ENCODE data around the gene CCNJL. TPM values are rescaled to one million over a fixed set of nuclear protein-coding genes. Genes with fewer than 3 reads are reported as not detected.
"Not testable (repeated sequence)": the region's sequence is repeated elsewhere in the genome, so short reads cannot be mapped to it uniquely, and the experiment has no call there.

The CCNJL gene
- polyA plus RNA-seq, 5 donors = 7.9 to 12.7 (median 9.6) TPM

DNA sequence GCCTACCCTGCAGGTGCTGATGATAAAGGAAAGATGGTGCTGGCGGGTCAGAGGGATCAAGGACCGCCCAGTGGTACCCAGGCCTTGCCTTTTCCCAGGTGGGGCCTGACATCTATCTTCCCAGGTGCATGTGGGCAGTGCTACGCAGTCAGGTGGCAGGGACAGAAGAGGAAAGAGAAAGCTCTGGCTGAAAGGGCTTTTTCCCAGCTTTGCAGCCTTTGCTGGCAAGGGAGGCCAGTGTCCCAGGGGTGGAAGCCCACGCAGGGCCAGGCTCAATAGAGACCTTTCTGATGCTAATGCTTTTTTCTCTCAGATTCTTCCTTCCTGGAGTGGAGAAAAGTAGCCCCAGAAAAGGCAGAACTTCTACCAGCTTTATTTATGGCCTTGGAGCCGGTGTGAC, 46.3 kb downstream of the CCNJL start:
- no peak for DNase-seq

DNA sequence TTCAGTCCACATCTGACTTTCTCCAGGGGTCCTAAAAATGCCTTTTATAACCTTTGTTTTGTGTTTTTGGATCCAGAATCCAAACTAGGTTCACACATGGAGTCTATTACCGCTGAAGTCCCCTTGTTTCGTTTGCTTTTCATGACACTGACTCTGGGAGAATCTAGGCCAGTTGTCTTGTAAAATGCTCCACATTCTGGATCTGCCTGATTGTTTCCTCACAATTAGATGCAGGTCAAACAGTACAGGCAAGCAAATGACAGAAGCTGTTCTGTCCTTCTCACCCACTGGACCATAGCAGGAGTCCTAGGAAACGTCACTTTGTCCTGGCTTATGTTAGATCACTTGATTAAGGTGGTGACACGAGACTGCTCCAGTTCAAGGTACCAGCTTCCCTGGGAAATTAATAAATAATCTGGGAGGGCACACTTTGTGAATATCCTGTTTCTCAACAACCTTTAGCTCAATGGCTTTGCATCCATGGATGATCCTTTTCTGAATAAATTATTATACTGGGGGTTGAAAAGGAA, 49.0 kb downstream of the CCNJL start:
- no peak for DNase-seq

DNA sequence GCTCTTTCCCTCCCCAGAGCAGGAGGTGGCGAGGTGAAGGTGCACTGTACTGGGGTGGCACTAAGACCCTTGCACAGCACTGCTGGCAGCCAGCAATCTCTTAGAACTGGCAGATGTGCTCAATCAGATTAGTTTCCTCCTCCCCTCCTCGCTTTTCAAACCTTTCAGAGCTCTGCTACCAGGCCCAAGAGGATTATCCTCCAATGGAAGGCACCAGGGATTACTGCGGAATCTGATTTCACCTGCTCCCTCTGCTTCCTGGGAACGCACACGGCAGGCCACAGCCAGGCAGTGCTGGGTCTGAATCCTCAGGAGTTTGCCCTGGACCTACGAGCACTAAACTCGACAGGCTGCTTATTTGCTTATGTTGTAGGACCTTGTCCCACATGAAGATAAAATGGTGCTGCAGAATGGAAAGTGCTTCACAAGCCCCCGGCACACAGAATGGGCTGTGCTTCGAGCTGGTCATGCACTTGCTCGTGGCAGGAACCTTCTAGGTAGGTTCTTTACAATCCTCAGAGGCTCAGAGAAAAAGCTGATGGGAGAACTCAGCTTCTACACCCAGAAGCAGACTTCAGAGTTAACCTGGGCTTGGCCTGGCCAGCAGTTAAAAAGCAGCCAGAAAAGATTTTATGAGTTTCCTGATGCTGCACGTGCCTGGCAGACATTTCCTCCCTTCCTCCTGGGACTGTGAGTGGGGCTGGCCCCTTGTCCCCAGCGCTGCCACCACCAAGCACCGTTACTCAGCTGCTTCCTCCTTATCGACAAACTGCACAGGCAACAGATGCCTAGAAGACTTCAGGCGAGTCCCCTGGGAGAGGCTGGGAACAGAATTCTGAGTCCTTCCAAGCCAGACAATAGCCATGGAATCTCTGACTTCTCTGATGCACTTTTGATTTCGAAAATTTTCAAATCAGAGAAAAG, 50.0 kb downstream of the CCNJL start:
- DNase-seq = no peak

DNA sequence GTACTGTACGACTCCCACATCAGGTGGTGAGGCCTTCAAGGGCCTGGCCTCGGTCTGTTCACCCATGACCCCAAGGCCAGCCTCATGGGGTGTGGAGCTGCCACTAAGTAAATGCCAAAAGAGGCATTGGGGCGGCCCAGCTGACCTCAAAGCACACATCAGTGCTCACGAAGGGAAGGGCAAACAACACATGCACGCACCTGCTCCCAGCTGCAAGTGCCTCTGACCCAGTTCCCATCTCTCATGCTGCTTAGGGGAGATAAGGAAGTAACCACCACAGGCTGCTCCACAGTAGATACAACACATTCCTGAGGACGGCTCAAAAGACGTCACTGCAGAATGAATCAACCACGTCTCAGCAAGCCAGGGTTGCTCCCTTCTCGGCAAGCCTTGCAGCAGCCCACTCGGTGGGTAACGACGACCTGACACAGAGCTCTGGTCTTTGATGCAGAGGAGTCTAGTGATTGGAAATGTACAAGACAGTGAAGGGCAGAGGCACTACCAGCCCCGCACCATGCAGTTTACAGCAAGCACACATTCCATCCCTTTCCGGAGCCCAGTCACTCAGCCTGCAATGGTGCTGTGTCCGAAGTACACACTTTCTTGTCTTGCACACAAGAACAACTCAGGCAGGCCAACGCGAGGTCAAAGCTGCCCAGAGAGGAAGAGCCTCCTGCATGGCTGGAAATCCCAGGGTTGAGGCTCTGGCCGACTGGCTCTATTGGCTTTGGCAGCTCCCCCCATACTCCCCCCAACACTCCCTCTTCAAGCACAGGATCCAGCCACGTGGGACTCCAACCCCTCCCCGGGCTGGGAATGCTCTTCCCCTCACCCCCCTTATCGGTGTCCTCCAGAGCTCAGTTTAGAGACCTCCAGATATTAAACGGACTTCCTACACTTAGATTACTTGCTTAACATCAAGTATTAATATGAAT, 51.2 kb downstream of the CCNJL start:
- no peak for DNase-seq

DNA sequence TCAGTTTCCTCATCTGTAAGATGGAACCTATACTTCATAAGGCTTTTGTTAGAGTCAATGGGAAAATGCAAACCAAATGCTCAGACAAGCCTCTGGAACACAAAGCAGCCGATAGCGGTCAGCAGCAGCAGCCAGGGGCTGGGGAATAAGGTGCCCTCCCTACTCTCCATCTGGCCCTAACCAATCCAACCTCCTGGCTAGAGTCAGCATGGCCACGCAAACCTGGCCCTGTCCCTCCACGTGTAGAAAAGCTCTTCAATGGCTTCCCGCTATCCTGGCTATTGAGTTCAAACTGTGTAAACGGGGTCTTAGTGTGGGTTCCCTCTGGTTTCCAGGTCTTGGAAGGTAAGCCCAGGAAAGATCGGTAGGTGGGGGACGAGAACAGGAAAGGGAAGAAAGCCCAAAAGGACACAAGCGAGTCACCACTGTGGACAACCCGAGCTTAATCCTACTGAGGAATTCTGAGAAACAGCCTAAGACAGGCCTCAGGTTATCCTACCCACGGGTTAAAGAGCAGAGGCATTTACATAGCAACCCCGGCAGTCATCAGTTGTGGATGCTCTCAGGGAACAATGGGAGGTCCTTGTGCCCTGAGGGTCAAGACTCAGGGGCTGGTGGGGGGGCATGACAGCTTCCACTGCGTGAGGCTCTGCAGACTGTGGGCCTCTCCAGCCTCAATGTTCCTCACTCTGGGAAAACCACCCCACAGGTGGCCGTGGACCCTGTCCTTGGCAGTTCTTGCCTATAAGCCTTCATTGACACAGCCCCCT, 52.2 kb downstream of the CCNJL start:
- no peak for DNase-seq

DNA sequence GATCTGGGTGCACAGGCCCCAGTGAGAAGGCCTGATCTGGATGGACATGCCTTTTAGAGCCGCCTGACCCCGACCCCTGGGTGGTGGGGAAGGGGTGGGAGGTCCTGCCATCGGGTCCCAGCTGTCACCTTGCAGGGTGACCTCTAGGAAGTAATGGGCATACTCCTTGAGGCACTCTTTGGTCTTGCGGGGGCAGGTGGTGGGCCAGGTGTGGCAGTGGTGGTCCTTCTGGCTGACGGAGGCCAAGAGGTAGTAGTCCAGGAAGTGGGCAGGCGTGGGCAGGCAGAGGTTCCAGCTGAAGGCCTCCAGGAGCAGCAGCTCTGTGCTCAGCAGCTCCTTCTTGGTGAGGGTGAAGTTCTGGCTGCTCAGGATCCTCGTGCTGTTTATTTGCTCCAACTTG, 53.0 kb downstream of the CCNJL start:
- no peak for DNase-seq

DNA sequence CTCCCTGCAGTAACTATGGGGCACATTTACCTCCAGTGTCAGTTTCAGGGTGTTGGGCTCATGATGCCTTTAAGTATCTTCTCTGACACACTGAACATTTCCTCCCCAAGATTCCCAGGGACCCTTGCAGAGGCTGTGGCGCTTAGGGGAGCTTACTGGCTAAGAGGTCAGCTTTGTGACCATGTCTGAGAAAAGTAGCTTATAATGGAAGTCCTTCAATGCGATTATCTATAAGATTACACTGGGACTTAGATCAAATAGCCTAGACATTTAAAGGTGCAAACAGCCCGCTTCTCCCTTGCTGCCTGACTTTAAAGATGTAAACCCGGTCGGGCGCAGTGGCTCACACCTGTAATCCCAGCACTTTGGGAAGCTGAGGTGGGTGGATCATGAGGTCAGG, 57.7 kb downstream of the CCNJL start:
- no peak for DNase-seq

DNA sequence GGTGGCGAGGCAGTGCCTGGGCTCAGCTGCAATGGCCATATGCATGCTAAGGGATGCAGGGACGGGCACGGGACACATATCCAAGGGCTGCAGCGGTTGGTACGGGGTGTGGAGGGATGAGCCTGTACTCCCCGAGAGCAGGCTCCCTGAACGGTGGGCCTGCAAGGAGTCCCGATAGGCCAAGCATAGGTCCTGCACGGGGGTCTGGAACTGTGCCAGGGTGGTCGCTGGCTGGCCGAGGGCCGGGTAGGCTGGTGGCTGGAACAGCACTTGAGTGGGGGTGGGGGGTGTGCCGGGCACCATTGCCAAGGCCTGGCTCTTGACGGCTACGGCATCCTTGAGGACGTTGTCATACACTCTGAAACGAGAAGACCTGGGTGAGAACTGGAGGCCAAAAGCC, 58.9 kb downstream of the CCNJL start:
- no peak for DNase-seq

DNA sequence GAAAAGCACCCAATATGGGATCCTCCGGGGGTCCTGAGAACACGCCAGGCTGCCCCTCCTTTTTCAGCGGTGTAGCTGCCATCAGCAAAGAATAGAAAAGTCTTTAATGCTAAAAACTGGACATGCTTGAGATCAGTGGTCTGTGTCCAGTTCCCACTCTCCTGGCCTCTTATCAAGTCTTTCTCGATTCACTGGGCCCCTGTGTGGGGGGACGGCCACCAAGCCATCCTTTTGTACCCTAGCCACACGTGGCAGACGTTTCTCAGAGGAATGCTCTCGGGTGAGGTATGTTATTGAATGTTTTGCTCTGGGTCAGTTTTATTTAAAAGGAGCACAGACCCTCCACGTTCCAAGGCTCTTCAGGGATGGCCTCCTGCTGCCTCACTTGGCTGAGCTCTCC, 59.4 kb downstream of the CCNJL start:
- no peak for DNase-seq

DNA sequence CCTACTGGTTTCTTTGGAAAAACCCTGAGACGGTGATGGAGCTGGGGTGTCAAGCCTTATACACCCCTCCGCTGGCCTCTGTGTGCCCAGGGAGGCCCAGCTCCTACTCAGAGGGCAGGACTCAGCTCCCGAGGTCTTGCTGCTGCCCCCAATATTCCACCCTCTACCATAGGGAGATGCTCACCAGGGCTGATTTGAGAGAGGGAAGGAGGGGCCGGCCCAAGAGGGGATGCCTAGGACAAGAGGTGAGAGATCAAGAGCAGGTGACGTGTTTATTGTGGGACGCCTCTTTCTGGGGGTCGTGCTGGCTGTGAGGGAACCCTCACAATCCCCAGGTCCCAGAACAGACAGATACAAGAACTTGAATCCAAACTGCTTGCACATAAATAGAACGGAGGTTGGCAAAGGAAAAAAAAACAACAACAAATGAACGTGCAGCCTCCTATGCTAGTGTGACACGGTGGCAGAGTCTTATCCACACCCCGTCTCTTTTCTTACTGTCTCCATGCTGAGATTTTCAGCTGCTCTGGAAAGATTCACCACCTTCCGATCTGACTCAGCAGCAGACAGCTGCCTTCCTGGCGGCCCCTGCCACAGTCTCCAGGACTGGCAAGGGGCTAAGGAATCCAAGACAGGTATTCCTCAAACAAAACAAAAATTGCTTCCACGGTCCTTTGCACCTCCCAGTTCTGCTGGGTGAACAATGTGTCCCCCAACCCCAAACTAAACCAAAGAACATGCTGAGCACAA, 60.8 kb downstream of the CCNJL start:
- DNase-seq = no peak

DNA sequence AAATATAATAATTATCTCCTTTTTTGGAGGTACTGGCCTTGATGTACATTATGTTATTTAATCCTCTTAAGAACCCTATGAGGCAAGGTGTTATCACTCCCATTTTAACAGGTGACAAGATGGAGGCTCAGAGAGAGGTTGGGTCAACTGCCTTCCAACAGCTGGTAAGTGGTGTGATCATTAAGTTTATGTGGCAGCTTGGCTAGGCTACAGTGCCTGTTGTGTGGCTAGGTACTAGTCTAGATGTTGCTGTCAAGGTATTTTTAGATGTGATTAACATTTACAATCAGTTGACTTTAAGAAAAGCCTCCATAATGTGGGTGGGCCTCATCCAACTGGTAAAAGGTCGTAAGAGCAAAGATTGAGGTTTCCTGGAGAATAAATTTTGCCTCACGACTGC, 61.5 kb downstream of the CCNJL start:
- DNase-seq = no peak

DNA sequence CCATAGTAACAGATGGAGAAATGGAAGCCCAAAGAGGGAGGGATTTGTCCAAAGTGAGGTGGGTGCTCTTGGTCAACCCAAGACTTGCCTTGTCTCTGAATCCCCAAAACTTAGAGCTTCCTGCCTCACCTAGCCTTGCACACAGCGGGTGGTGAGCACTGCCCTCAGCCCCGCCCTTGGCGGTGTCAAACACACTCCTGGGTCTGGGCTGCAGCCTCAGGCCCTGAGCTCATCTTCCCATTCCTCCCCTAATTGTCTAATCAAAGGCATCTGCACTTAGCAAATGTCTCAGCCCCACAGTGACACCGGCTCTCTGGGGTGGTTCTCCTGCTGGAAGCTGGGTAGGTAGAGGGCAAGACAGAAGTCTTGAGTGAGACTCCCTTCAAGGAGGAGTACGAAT, 62.1 kb downstream of the CCNJL start:
- DNase-seq = no peak

DNA sequence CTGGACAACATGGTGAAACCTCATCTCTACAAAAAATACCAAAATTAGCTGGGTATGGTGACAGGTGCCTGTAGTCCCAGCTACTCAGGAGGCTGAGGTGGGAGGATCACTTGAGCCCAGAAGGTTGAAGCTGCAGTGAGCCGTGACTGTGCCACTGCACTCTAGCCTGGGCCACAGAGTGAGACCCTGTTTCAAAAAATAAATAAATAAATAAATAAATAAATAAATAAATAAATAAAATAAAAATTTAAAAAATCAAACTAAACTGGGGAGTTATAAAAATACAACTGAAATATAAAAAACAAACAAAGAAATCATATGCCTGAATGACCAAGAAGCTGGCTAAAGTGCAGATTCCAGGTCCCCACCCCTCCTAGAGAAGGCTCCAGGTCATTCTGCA, 62.8 kb downstream of the CCNJL start:
- DNase-seq = not testable (repeated sequence)

DNA sequence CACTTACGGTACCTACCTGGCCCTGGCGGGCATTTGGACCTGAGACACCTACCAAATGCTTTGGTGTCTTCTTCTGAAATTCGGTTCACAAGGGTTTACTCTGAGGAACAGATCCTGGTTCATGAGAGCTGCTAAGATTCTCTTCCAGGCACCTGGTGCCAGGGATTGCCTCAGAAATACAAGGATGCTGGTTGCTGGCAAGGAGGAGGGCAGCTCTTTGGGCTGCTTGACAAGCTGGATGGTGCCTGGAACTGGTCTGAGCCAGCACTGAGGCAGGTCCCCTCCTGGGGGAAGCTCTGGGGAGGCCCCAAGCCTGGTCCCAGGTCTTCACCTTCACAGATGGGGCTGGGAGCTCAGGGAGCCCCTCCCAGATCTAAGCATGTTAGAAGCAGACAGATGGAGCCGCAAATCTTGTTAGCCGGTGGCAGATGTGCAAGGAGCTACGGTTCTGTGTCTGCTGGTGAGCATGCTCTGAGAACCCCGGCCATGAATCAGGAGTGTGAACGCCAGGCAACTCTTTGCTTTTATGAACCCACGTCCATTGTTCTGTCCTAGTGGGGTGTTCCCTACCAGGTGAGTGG, 66.8 kb downstream of the CCNJL start:
- DNase-seq = no peak

DNA sequence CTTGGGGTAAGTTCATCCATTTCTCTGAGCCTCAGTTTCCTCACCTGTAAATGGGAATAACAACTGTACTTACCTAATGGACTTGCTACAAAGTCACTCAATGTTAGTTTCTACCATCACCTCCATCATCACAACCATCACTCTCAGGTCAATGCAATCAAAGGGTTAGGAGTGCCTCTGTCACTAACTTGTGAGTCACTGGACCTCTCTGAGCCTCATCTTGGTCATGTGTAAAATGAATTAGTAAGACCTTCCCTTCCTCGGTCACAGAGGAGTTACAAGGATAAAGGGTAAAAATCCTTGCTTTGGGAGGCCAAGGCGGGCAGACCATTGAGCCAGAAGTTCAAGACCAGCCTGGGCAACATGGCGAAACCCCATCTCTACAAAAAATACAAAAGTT, 70.2 kb downstream of the CCNJL start:
- no peak for DNase-seq

DNA sequence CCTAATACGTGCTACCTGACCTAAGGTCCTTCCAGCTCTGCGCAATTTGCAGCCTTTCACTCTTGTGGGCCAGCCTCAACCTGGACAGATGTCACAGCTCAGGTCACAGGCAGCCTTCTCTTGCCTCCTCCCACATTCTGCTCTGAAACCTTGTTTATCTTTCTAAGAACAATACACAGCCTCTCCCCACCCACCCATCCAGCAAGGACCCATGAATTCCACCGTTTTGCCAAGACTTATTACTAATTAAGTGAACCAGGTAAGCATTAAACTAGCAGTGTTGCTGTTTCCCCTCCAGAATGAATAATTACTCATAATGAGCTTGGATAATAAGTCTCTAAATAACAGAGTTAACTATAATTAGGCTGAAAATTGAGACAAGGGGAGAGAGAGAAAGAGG, 72.0 kb downstream of the CCNJL start:
- DNase-seq = no peak

DNA sequence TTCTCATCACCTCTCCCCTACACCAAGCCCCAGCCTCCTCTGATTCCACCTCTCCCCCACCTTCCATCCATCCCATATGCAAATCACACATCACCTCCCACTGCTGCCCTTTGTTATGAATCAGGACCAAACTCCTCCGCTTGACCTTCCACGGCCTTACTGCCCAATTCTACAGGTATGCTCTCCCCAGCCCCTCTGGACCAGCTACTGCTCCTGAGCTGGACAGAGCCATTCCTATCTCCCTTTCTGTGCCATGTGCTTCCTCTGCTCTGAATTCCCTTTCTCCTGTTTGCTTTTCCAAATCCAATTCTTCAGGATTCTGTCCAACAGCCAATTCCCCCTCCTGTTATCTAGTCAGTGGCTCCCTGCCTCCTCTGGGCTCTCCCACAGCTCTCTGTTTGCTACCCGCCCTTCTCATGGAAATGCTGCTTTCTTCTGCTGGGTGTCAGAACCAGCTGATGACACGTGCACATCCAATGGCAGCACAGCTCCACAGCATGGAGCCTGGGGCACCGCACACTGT, 74.7 kb downstream of the CCNJL start:
- DNase-seq = no peak

DNA sequence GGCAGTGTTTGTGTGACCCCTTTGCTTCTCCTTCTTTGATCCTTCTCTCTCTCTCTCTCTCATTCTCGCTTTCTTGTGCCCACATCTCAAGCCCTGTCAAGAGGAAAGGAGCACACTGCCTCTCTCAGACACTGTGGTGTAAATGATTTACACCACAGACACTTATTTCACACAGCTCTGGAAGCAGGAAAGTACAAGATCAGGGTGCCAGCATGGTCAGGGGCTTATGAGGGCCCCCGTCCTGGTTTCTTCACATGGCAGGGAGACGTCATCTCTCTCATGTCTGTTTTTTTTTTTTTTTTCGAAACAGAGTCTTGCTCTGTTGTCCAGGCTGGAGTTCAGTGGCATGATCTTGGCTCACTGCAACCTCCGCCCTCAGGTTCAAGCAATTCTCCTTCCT, 76.6 kb downstream of the CCNJL start:
- DNase-seq = peak in 1 of 2 donors; percentile 6

DNA sequence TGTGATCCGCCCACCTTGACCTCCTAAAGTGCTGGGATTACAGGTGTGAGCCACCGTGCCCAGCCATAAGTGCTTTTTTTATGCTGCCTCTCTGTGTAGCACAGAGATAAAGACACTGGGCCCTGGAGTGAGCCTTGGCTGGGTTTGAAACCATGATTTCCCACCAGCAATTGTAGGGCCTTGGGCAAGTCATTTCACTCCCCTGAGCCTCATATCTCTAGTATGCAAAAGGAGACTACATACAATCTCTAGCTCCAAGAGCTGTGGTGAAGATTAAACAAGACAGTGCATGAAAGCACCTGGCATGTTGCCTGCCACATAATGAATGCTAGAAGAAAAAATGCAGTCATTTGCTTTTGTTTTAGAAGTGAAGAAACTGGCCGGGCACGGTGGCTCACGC, 79.1 kb downstream of the CCNJL start:
- DNase-seq = no peak

DNA sequence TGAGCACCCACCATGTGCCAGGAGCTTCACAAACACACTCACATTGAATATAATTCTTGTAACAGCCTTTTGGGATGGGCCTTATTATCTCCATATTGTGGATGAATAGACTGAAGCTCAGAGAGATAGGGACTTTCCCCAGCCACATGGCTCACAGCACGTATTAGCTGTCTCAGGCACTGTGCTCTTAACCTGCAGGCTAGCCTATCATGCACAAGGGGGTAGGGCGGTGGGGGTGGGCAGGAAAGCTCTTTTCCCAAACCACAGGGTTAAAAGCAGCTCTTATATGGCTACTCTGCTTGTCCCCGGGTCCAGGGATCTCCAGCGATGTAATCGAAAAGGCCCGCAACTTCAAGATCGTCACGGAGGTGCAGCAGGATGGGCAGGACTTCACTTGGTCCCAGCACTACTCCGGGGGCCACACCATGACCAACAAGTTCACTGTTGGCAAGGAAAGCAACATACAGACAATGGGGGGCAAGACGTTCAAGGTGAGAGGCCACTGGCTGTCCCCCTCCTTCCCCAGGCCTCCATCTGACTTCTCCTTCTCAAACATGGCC, 80.5 kb downstream of the CCNJL start:
- DNase-seq = no peak
